Panc1 (cell line): ENCODE measurements around the gene MAD1L1. TPM values are rescaled to one million over a fixed set of nuclear protein-coding genes. Genes with fewer than 3 reads are reported as not detected.

ENCODE experiments used
- ATAC-seq: fragments of 200-7000 bp; cut with Tn5 transposase; 2 replicates; pipeline ENCODE4 v1.9.1; 2020; ENCODE audit warnings: mild to moderate bottlenecking, moderate library complexity
- BruUV-seq: library from RNA; stranded (reverse); fragments of 400-500 nt; replicated peaks from 2 replicates; lab custom pipeline; 2021; lab: Mats Ljungman, UMichigan
- CTCF ChIA-PET: fragments of 300-600 bp; sonication (Branson Sonifier 250); formaldehyde crosslinking; loops from one replicate; lab custom pipeline; 2022; ENCODE audit warnings: antibody characterized with exemption; lab: Charles Lee
- POLR2A ChIA-PET: fragments of 300-600 bp; sonication (Branson Sonifier 250); formaldehyde crosslinking; loops from one replicate; lab custom pipeline; 2022; ENCODE audit warnings: antibody characterized with exemption; lab: Charles Lee
- DNase-seq: peaks from one replicate; pipeline ENCODE4 v3.0.0-alpha.2; 2010; ENCODE audit warnings: low read depth, low spot score
- H3K27ac ChIP-seq: 2 replicates; pipeline ENCODE4 v1.5.1; 2011; ENCODE audit warnings: mild to moderate bottlenecking, low read length, inconsistent platforms
- H3K27me3 ChIP-seq: fragments of 200-500 bp; sonication (Bioruptor generic); 2 replicates; pipeline ENCODE4 v1.6.0; 2014; ENCODE audit warnings: low read length, inconsistent platforms; ENCODE audit not compliant: control insufficient read depth, insufficient read depth
- H3K36me3 ChIP-seq: fragments of 200-500 bp; sonication (Bioruptor generic); 2 replicates; pipeline ENCODE4 v1.5.1; 2014; ENCODE audit warnings: inconsistent platforms, mild to moderate bottlenecking, low read length, moderate library complexity; ENCODE audit not compliant: control insufficient read depth, insufficient read depth
- H3K4me1 ChIP-seq: 2 replicates; pipeline ENCODE4 v1.5.1; 2011; ENCODE audit warnings: inconsistent platforms, mild to moderate bottlenecking, low read length, moderate library complexity; ENCODE audit not compliant: control insufficient read depth, insufficient read depth
- H3K4me3 ChIP-seq, 2 experiments: 2 replicates each; pipeline ENCODE4 v1.5.1; 2011 to 2012; ENCODE audit warnings: low read depth in 2 of 2, low read length in 2 of 2, mild to moderate bottlenecking in 2 of 2, inconsistent platforms in 1 of 2, moderate library complexity in 1 of 2
- H3K9me3 ChIP-seq: fragments of 200-500 bp; sonication (Bioruptor generic); 2 replicates; pipeline ENCODE4 v1.5.1; 2014; ENCODE audit warnings: low read depth, mild to moderate bottlenecking, inconsistent platforms, low read length, moderate library complexity; ENCODE audit not compliant: control insufficient read depth, insufficient read depth
- POLR2AphosphoS5 ChIP-seq: IDR thresholded peaks from 2 replicates; pipeline ENCODE4 v1.6.1; 2012; ENCODE audit warnings: mild to moderate bottlenecking, low read depth, low read length, moderate library complexity
- SIN3A ChIP-seq: IDR thresholded peaks from 2 replicates; pipeline ENCODE4 v1.6.1; 2012; ENCODE audit warnings: low read depth, mild to moderate bottlenecking, low read length, moderate library complexity, borderline replicate concordance; ENCODE audit not compliant: insufficient read depth
- TCF7L2 ChIP-seq: IDR thresholded peaks from 2 replicates; pipeline ENCODE4 v1.6.1; 2011; ENCODE audit warnings: mild to moderate bottlenecking, low read depth, low read length, inconsistent platforms
- in situ Hi-C: cut with HindIII; loops from 2 replicates; pipeline ENCODE4 v1.10.0; 2016; ENCODE audit warnings: low sequenced_read_pairs, low pct_unique_long_range_greater_than_20kb
- intact Hi-C: fragments of 100-400 bp; cut with micrococcal nuclease; formaldehyde crosslinking; loops from one replicate; pipeline ENCODE4 v1.10.0; 2022; ENCODE audit not compliant: unreplicated experiment
- total RNA-seq: library from RNA; stranded (reverse); gene quantifications from one replicate; pipeline ENCODE4 v1.2.1, GENCODE V29; 2021; ENCODE audit not compliant: unreplicated experiment
- TF ChIP-seq, protein P1 (sequence below): fragments of 450-650 bp; IDR thresholded peaks from 2 replicates; pipeline ENCODE4 v1.5.1; 2017; ENCODE audit warnings: mild to moderate bottlenecking
- TF ChIP-seq, protein P2 (sequence below), 2 experiments: IDR thresholded peaks; 2 replicates each; pipeline ENCODE4 v1.6.1; 2011 to 2012; ENCODE audit warnings: low read depth in 2 of 2, control low read depth in 1 of 2, low read length in 1 of 2, mild to moderate bottlenecking in 1 of 2, moderate library complexity in 1 of 2; ENCODE audit not compliant: insufficient read depth in 1 of 2

MAD1L1 gene
- total RNA-seq, 1 experiment from 2014 or later, result 70.8 TPM

DNA sequence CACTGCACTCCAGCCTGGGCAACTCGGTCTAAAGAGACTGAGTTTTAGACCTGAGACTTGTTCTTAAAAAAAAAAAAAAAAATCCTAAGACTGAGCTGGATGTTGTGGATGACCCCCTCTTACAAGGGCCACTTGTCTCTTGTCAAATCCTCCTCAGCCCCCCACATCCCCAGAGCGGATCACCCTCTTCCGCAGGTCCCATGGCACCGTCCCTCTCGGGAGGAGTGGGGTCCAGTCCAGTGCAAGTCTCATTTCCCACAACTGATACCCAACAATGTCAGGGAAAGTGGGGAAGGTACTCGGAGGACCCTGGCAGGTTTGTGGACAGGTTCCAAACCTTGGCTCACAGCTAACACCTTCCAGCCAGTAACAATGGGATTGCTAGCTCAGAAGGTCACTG, 462.4 kb downstream of the MAD1L1 start:
- H3K27me3 ChIP-seq, result peaks cover 4% of the 10 kb centered on the region; the same call in 1 of the 2 replicates
- H3K4me3 ChIP-seq, result no peak overlapping the region
- no peaks in the 10 kb centered on the region for H3K4me1 ChIP-seq
- POLR2A ChIA-PET, result no interaction called here
- intact Hi-C loops, result no loop called here
- DNase-seq (no peak), ATAC-seq (no peak)
- no peaks in the 10 kb centered on the region for H3K36me3 ChIP-seq
- TF ChIP-seq SIN3A (no peak), POLR2AphosphoS5 (no peak), TCF7L2 (no peak)
- TF ChIP-seq, protein P1, sequence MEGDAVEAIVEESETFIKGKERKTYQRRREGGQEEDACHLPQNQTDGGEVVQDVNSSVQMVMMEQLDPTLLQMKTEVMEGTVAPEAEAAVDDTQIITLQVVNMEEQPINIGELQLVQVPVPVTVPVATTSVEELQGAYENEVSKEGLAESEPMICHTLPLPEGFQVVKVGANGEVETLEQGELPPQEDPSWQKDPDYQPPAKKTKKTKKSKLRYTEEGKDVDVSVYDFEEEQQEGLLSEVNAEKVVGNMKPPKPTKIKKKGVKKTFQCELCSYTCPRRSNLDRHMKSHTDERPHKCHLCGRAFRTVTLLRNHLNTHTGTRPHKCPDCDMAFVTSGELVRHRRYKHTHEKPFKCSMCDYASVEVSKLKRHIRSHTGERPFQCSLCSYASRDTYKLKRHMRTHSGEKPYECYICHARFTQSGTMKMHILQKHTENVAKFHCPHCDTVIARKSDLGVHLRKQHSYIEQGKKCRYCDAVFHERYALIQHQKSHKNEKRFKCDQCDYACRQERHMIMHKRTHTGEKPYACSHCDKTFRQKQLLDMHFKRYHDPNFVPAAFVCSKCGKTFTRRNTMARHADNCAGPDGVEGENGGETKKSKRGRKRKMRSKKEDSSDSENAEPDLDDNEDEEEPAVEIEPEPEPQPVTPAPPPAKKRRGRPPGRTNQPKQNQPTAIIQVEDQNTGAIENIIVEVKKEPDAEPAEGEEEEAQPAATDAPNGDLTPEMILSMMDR, result no peak
- TF ChIP-seq, protein P2, sequence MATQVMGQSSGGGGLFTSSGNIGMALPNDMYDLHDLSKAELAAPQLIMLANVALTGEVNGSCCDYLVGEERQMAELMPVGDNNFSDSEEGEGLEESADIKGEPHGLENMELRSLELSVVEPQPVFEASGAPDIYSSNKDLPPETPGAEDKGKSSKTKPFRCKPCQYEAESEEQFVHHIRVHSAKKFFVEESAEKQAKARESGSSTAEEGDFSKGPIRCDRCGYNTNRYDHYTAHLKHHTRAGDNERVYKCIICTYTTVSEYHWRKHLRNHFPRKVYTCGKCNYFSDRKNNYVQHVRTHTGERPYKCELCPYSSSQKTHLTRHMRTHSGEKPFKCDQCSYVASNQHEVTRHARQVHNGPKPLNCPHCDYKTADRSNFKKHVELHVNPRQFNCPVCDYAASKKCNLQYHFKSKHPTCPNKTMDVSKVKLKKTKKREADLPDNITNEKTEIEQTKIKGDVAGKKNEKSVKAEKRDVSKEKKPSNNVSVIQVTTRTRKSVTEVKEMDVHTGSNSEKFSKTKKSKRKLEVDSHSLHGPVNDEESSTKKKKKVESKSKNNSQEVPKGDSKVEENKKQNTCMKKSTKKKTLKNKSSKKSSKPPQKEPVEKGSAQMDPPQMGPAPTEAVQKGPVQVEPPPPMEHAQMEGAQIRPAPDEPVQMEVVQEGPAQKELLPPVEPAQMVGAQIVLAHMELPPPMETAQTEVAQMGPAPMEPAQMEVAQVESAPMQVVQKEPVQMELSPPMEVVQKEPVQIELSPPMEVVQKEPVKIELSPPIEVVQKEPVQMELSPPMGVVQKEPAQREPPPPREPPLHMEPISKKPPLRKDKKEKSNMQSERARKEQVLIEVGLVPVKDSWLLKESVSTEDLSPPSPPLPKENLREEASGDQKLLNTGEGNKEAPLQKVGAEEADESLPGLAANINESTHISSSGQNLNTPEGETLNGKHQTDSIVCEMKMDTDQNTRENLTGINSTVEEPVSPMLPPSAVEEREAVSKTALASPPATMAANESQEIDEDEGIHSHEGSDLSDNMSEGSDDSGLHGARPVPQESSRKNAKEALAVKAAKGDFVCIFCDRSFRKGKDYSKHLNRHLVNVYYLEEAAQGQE (IDR thresholded peaks at IDR 0.05; ENCODE audit: insufficient read depth in 1 of 2, low read depth in 2 of 2, low read length in 1 of 2), result no peak
- no peaks in the 10 kb centered on the region for H3K9me3 ChIP-seq
- CTCF ChIA-PET, result interaction anchor here (0.6 kb wide), 2 partner anchors 53 to 417 kb away, joined by 3 read pairs; no protein-coding TSS in a partner anchor
- no TSS peak for BruUV-seq
- in situ Hi-C loops, result no loop called here
- no peak overlapping the region for H3K27ac ChIP-seq

DNA sequence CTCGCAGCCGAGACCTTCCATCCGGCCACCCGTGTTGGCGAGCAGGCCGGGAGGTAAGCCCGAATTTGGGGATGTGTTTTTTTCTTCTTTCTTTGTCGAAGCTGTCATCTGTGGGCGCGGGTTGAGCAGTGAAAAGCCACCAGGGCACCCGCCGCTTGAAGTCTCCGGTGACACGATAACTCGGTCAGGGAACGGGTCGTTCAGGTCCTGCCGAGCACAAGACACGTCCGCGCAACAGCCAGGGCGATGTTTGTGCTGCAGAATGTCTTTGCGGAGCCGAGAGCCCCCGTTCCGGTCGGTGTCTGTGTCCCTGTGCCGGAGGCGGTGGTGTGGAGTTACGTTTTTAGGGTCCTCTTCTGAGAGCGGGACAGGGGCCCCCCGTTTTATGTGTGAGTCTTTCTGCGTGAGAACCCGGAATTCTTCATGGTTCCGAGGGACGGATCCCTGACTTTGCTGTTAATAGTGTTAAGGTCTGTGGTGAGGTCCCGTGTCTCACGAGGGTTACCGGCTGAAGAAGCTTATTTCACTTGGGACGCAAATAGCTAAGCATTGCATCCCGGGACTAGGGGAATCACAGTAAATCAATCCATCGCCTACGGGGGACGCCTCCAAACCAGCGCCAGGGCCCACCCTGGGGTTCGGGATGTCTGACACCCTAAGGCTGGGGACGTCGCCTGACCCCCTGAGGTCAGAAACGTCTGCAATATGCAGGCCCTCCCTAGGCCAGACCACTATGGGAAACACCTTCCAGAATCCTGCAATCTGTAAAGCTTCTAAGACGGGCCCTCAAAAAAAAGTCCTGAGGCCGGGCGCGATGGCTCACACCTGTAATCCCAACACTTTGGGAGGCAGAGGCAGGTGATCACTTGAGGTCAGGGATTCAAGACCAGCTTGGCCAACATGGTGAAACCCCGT, 463.2 kb downstream of the MAD1L1 start:
- intact Hi-C loops, result no loop called here
- POLR2A ChIA-PET, result no interaction called here
- ATAC-seq, result no peak

DNA sequence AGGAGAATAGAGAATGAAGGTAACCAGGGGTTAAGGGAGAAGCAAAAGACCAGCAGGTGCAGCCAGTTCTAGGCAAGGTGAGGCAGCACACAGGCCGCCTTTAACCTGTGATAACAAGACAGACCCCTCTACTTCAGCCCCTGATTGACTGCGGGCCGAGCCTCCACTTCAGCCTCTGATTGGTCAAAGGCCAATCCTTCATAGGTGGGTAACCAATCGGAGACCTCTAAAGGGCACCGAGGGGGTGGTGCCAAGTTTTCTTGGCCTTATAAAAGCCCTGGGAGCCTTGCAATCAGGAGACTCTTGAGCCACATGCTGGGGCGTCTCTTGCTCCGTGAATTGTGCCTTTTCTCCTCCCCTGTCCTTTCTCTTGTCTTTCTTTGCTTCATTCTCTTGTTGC, 463.9 kb downstream of the MAD1L1 start:
- Histone ChIP-seq H3K4me1 (no peaks in the 10 kb centered on the region), H3K27ac (no peak overlapping the region), H3K36me3 (no peaks in the 10 kb centered on the region), H3K4me3 (no peak overlapping the region), H3K27me3 (no peaks in the 10 kb centered on the region), H3K9me3 (no peaks in the 10 kb centered on the region)
- BruUV-seq, result no TSS peak
- CTCF ChIA-PET, result no interaction called here
- DNase-seq, result no peak
- TF ChIP-seq, protein P2 (IDR thresholded peaks at IDR 0.05; ENCODE audit: insufficient read depth in 1 of 2, low read depth in 2 of 2, low read length in 1 of 2), result no peak
- TF ChIP-seq, protein P1, result no peak
- TF ChIP-seq TCF7L2 (no peak), SIN3A (no peak), POLR2AphosphoS5 (no peak)
- intact Hi-C loops (no loop called here), in situ Hi-C loops (no loop called here)
- ATAC-seq, result peak; percentile 66
- POLR2A ChIA-PET, result no interaction called here

More for the DNA sequence above, 463.2 kb downstream of the MAD1L1 start:
- Histone ChIP-seq H3K36me3 (no peaks in the 10 kb centered on the region), H3K4me1 (no peaks in the 10 kb centered on the region), H3K27me3 (no peaks in the 10 kb centered on the region), H3K9me3 (no peaks in the 10 kb centered on the region), H3K4me3 (no peak overlapping the region), H3K27ac (no peak overlapping the region)
- no peak for TF ChIP-seq TCF7L2
- in situ Hi-C loops, result no loop called here
- CTCF ChIA-PET, result no interaction called here
- DNase-seq, result no peak
- BruUV-seq, result no TSS peak
